MM.1S (cell line): ENCODE results near the gene RAB42.

Source experiments
- EZH2phosphoT487 ChIP-seq: fragments of 300-600 bp; sonication (generic); IDR thresholded peaks from 2 replicates; pipeline ENCODE4 v1.6.1; 2018; ENCODE audit warnings: antibody characterized with exemption, low read length
- TF ChIP-seq, protein P1 (sequence below): fragments of 300-600 bp; sonication (generic); IDR thresholded peaks from 2 replicates; pipeline ENCODE4 v1.5.1; 2016; ENCODE audit warnings: antibody characterized with exemption, low read length, mixed read lengths

DNA sequence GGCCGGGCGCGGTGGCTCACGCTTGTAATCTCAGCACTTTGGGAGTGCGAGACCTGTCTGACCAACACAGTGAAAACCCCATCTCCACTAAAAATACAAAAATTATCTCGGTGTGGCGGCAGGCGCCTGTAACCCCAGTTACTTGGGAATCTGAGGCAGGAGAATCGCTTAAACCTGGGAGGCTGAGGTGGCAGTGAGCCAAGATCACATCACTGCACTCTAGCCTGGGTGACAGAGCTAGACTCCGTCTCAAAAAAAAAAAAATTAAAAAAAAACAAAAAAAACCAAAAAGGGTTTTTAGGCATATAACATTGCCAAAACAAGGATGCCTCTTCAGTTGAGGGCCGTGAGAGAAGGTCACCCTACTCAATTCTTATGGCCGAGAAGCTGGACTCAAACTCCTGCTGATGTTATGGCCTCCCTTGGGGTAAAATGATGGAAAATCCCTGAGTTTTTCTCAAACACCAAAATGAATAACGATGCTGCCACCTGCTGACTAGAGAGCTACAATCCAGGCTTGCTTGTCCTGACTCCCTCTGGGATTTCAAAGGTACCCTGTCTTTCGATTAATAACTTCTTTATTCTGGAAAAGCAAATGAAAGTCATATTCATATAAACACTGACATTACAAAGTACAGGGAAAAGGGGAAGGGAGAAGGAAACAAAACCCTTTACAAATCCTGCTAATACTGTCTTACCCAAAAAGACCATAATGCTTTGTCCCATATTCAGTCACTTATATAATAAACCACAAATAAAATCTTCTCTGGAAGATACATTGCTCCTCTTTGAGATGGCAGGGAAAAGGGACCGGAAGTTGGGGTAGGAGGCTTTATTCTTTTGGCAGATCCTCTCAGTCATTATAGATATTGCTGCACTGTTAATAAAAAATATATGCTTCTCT is 10.7 kb downstream of the RAB42 start:
- TF ChIP-seq, protein P1, sequence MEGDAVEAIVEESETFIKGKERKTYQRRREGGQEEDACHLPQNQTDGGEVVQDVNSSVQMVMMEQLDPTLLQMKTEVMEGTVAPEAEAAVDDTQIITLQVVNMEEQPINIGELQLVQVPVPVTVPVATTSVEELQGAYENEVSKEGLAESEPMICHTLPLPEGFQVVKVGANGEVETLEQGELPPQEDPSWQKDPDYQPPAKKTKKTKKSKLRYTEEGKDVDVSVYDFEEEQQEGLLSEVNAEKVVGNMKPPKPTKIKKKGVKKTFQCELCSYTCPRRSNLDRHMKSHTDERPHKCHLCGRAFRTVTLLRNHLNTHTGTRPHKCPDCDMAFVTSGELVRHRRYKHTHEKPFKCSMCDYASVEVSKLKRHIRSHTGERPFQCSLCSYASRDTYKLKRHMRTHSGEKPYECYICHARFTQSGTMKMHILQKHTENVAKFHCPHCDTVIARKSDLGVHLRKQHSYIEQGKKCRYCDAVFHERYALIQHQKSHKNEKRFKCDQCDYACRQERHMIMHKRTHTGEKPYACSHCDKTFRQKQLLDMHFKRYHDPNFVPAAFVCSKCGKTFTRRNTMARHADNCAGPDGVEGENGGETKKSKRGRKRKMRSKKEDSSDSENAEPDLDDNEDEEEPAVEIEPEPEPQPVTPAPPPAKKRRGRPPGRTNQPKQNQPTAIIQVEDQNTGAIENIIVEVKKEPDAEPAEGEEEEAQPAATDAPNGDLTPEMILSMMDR: peak; percentile 81
- TF ChIP-seq EZH2phosphoT487: no peak
